GM12873 (cell line): ENCODE measurements around the gene CRACR2A.

Experiments
- CTCF ChIP-seq: IDR thresholded peaks from 2 replicates; pipeline ENCODE4 v1.5.1; 2012; ENCODE audit warnings: low read depth, mild to moderate bottlenecking, moderate library complexity, low read length, control low read depth; ENCODE audit not compliant: insufficient read depth; ENCODE audit errors: missing control alignments

CRACR2A gene

GRCh38 chr12:3744229-3744901 is 8.5 kb downstream of the CRACR2A start:
- peak; percentile 25 for TF ChIP-seq CTCF

GRCh38 chr12:3743803-3744202 is 9.1 kb downstream of the CRACR2A start:
- no peak for TF ChIP-seq CTCF

GRCh38 chr12:3741882-3742672 is 10.8 kb downstream of the CRACR2A start:
- no peak for TF ChIP-seq CTCF

GRCh38 chr12:3740480-3741231 is 12.3 kb downstream of the CRACR2A start:
- no peak for TF ChIP-seq CTCF

- no peak for TF ChIP-seq CTCF
These were observed 17.5 kb downstream of the CRACR2A start for GRCh38 chr12:3735432-3735831.

- TF ChIP-seq CTCF: no peak
These were observed 20.0 kb downstream of the CRACR2A start for GRCh38 chr12:3732901-3733300.

GRCh38 chr12:3730111-3730510 is 22.8 kb downstream of the CRACR2A start:
- TF ChIP-seq CTCF: no peak
